NCI-H187 treated with DMSO at 0.1 percent for 48 hours (cell line): ENCODE data around the gene ADM5.
"Not testable (repeated sequence)": the region's sequence is repeated elsewhere in the genome, so short reads cannot be mapped to it uniquely, and the experiment has no call there.

Experiments used
- DNase-seq: peaks from one replicate; lab custom pipeline; 2025; lab: John Stamatoyannopoulos, UW

The ADM5 gene

GRCh38 chr19:49701271-49701786 lies 11.9 kb downstream of the ADM5 start:
- DNase-seq: no peak

GRCh38 chr19:49704888-49705642 lies 15.7 kb downstream of the ADM5 start:
- DNase-seq: no peak

GRCh38 chr19:49705919-49706318 lies 16.5 kb downstream of the ADM5 start:
- DNase-seq: no peak

GRCh38 chr19:49710372-49710951 lies 21.1 kb downstream of the ADM5 start:
- DNase-seq: no peak

- DNase-seq: no peak
These were observed 23.0 kb downstream of the ADM5 start for GRCh38 chr19:49712397-49712859.

- DNase-seq: no peak
These were observed 23.9 kb downstream of the ADM5 start for GRCh38 chr19:49713236-49713845.

- DNase-seq: no peak
These were observed 26.8 kb downstream of the ADM5 start for GRCh38 chr19:49716154-49716553.

- DNase-seq: no peak
These were observed 29.1 kb downstream of the ADM5 start for GRCh38 chr19:49718511-49718910.

- DNase-seq: no peak
These were observed 29.6 kb downstream of the ADM5 start for GRCh38 chr19:49718991-49719390.

GRCh38 chr19:49719420-49719819 lies 30.0 kb downstream of the ADM5 start:
- not testable (repeated sequence) for DNase-seq

GRCh38 chr19:49727217-49728030 lies 38.0 kb downstream of the ADM5 start:
- no peak for DNase-seq

- DNase-seq: no peak
These were observed 40.8 kb downstream of the ADM5 start for GRCh38 chr19:49730166-49730565.

- no peak for DNase-seq
These were observed 48.9 kb downstream of the ADM5 start for GRCh38 chr19:49738268-49738667.

- DNase-seq: no peak
These were observed 49.7 kb downstream of the ADM5 start for GRCh38 chr19:49739098-49739497.

- DNase-seq: no peak
These were observed 50.5 kb downstream of the ADM5 start for GRCh38 chr19:49739933-49740332.
